SKM-1 treated with dmso at 0.1 percent for 144 hours (cell line): ENCODE results near the gene DTNB.

Experiments
- DNase-seq: peaks from one replicate; lab custom pipeline; 2025; ENCODE audit not compliant: unreplicated experiment; lab: John Stamatoyannopoulos, UW

Gene DTNB

GRCh38 chr2:25349397-25349796 lies 324.0 kb downstream of the DTNB start:
- no peak for DNase-seq

- no peak for DNase-seq
Measured at GRCh38 chr2:25347846-25348245, 325.5 kb downstream of the DTNB start.

DNA sequence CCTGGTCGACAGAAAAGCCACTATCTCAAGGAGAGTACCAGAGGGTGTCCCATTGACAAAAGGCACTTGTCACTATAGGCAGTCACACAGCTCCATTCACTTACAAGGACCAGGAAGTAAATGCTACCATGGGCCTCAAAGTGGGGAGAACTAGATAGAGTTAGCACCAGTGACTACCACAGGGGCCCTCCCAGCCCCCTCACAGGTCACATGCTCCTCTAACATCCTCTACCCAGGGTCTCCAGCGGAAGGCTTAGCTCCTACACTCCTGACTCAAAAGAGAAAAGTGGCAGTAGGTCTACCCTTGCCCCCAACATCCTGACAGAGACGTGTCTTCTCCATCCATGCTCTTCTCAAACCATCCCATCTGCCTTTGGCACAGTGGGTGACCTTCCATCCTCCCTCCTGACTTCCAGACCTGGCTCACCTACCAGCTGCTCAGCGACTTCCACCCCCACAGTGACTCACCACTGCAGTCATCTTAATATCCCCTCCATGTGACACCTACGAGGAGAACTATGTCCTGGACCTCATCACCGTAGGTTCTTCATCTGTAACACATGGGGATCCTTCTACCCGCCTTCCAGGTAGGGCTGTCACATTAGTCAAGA lies 326.1 kb downstream of the DTNB start:
- DNase-seq, result no peak

DNA sequence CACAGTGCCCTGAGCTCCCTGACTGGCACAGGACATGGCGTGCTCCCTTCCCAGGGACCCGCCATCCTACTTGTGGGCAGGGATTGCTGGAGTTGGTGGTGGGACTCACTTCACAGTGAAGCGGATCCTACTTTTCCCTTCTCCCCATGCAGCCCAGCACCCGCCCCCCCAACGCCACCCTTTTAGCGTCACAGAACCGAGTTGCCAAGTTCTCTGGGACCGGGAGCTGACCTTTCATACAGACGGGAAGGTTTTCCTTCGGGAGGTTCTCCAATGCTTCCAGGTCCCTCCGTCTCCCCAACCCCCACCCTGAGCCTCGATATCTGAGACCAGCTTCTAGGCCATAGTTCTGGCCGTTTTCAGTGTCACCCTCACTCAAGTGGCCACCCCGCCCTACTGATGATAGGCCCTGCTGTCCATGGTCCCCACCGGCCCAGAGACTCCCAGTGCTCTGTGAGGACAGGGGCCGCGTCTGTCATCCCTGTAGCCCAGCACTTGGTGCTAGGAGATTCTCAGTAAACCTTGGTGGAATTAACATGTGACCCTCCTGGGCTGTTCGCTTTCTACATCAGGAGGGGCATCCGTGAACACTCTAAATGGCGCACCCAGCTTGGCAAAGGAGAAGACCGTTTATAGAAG lies 330.1 kb downstream of the DTNB start:
- DNase-seq, result no peak

GRCh38 chr2:25342372-25343186 lies 330.8 kb downstream of the DTNB start:
- peak; percentile 76 for DNase-seq

GRCh38 chr2:25341753-25342371 lies 331.5 kb downstream of the DTNB start, which contains the start of gene DNMT3A:
Gene DNMT3A, minus strand, starts transcription at chr2:25341925. Its CDS starts 27,941 bp downstream, at chr2:25313984.
- DNase-seq, result peak; percentile 12

DNA sequence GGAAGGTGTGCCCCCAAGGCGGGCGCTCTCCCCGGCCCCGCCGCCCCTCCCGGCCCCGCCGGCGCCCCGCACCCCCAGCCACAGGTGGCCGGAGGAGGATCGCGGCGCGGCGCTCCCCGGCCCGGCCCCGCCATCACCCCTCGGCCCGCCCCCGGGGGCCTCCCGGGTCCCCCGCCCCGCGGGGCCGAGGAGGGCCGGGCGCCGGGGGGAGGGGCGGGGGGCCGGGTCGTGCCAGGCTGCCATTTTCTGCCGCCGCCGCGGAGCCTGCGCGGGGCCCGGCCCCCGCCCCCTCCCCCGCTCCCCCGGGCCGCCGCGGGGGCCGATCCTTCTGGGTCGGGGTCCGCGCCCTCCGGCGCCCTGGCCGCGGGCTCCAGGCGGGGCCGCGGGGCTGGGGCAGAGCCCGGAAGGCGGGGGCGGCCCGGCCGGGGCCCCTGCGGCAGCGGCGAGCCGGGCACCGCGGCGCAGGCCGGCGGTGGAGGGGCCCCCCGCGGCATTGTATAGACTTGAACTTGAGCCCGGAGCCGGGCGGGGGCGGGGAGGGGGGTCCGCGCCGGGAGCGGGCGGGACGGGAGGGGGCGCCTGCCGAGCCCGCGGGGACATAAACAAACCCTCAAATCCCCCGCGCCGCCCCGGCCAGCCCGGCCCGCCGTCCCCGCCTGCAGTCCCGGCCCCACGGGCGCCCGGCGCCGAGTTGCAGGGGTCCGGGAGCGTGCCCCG lies 332.2 kb downstream of the DTNB start:
- no peak for DNase-seq

- DNase-seq, result no peak
Measured at GRCh38 chr2:25340181-25340921, 333.0 kb downstream of the DTNB start.

GRCh38 chr2:25339791-25340180 lies 333.6 kb downstream of the DTNB start:
- DNase-seq, result no peak

GRCh38 chr2:25339211-25339674 lies 334.1 kb downstream of the DTNB start:
- no peak for DNase-seq

- no peak for DNase-seq
Measured at GRCh38 chr2:25338401-25338800, 335.0 kb downstream of the DTNB start.

- no peak for DNase-seq
Measured at GRCh38 chr2:25337891-25338290, 335.5 kb downstream of the DTNB start.

GRCh38 chr2:25337276-25337675 lies 336.1 kb downstream of the DTNB start:
- no peak for DNase-seq

GRCh38 chr2:25336383-25336841 lies 337.0 kb downstream of the DTNB start:
- no peak for DNase-seq

DNA sequence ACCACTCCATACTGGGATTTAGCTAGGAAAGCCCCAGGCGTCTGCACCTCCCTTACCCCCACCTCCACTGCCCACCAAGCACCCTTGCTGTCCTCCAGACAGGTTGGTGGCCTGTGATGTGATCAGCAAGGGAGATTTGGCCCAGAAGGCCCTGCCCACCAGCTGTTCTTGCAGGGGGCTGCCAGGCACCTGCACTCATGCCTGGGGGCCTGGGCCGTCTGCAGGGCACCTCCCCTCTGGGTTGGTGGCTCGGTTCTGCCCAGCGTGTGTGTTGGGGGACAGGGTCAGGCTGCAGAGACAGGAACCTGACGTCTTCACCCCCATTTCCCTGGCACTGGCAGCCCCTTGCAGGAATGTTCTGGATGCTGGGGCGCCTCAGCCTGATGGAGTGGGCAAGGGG lies 337.4 kb downstream of the DTNB start:
- DNase-seq, result no peak

DNA sequence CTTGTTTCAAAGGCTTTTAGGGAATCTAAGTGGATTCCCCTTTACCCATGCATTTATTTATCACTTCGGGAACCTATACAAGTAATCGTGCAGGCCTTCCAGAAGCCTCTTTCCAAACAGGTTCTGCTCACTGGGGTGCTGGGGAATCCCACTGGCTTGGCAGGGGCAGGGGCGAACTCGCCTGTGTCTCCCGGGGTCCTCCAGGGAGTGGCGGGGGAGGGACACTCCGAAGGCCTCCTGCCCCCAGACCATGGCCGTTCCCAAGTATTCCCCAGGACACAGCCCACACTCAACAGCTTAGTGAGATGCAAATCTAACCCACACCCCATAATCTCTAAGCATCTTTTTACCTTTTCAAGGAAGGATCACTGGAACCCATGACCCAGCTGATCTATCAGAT lies 338.2 kb downstream of the DTNB start:
- no peak for DNase-seq

GRCh38 chr2:25334482-25334881 lies 338.9 kb downstream of the DTNB start:
- no peak for DNase-seq

DNA sequence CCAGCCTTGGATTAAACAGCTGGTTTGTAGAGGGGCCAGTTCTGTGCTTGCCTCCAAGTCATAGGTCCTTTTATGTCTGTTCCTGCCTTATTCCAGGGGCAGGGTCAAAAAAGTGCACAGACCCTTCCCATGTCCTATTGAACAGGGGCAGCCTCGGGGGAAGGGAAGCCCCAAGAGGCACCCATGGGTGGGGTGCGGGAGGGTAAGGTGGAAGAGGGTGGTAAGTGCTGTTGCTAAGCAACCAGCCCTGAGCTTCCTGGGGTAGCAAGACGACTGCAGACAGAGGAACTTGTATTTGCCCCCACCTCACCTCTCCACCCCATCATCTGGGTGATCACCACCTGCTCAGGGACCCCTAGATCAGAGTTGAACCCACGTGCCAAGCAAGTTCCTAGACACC lies 339.4 kb downstream of the DTNB start:
- DNase-seq, result no peak

GRCh38 chr2:25332571-25332970 lies 340.8 kb downstream of the DTNB start:
- no peak for DNase-seq
